ENCODE data around the gene UBE4A. TPM values are rescaled to one million over a fixed set of nuclear protein-coding genes. Genes with fewer than 3 reads are reported as not detected.

The UBE4A gene
- total RNA-seq, 1 donor: 74.8 TPM

DNA sequence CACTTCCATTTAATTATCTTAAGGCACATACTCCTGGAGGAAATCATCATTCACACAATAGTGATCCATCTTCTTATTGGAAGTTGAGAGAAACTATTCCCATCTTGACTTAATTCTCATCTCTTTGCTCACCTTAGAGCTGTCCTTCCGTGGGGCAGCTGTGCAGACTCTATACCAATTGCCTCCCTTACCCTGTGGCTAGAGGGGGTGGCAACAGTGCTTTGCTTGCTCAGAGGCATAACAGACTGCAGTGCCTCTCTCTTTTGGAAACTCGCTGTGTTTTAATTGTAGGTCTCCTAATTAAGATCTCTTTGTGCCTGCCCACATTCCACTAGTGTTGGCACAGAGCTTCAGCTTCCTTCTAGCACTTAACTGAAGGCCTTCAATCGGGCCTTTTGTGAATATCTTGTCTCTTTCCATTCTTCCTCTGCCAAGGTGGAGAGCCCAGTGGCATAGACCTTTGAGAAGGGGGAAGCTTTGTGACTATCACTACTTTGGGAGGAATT, 82.4 kb downstream of the UBE4A start:
- no peak overlapping the region for H3K4me3 ChIP-seq (ENCODE audit: low read depth, low read length)
- TF ChIP-seq, protein P1, sequence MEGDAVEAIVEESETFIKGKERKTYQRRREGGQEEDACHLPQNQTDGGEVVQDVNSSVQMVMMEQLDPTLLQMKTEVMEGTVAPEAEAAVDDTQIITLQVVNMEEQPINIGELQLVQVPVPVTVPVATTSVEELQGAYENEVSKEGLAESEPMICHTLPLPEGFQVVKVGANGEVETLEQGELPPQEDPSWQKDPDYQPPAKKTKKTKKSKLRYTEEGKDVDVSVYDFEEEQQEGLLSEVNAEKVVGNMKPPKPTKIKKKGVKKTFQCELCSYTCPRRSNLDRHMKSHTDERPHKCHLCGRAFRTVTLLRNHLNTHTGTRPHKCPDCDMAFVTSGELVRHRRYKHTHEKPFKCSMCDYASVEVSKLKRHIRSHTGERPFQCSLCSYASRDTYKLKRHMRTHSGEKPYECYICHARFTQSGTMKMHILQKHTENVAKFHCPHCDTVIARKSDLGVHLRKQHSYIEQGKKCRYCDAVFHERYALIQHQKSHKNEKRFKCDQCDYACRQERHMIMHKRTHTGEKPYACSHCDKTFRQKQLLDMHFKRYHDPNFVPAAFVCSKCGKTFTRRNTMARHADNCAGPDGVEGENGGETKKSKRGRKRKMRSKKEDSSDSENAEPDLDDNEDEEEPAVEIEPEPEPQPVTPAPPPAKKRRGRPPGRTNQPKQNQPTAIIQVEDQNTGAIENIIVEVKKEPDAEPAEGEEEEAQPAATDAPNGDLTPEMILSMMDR (IDR thresholded peaks at IDR 0.05; ENCODE audit: insufficient read depth, low read length): no peak
- no peak for DNase-seq (ENCODE audit: low read depth)

DNA sequence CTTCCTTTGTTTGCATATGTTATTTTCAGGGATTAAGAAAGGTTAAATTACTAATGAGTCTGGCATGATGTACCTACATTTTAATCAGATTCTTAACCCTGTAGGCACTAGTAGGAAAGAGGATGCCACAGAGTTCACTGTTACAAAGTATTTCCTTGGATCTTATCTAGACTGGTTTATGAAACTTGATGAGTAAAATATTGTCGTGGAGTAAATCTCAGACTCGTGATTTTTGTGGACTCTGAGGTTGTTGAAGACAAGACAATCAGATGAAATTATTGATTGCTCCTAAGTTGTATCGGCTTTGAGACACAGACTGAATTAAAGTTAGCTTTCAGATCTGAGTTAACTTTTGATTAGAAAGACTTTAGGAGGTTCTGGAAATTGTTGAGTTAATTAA, 82.9 kb downstream of the UBE4A start:
- TF ChIP-seq, protein P1 (IDR thresholded peaks at IDR 0.05; ENCODE audit: insufficient read depth, low read length): no peak
- H3K4me3 ChIP-seq (ENCODE audit: low read depth, low read length): no peak overlapping the region
- no peak for DNase-seq (ENCODE audit: low read depth)

DNA sequence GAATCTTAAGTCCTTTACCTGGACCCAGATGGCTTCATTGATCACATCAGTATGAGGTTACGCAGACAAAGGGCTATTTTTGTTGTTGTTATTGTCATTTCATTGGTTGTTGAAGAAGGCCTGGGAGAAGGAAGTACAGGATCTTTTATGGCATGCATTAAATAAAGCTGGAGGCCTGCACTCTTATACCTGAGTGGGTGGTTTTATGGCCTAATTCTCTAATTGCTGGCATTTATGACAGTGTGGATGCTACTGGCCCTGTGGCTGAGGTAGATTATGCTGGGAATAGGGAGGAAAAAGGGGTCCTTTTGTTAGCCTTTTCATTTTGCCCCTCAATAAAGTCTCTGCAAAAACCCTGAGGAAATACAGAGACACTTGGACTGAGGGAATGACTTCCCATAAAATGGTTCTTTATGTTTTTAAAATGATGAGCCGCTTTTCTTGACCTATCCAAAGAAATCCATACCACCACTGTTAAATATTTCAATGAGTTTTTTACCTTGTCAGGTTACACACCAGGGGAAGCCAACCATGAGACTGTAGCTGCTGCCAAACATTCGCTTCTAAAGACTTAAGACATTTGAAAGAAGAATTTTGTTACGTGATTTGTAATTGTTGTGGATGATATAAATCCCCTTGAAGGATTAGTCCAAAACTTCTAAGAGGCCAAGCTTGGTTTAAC, 83.6 kb downstream of the UBE4A start:
- no peak for DNase-seq (ENCODE audit: low read depth)
- TF ChIP-seq, protein P1 (IDR thresholded peaks at IDR 0.05; ENCODE audit: insufficient read depth, low read length): no peak
- no peak overlapping the region for H3K4me3 ChIP-seq (ENCODE audit: low read depth, low read length)

- no peak for DNase-seq (ENCODE audit: low read depth)
- TF ChIP-seq, protein P1 (IDR thresholded peaks at IDR 0.05; ENCODE audit: insufficient read depth, low read length): no peak
- no peak overlapping the region for H3K4me3 ChIP-seq (ENCODE audit: low read depth, low read length)
These were observed 84.3 kb downstream of the UBE4A start for GRCh38 chr11:118443590-118444218.

DNA sequence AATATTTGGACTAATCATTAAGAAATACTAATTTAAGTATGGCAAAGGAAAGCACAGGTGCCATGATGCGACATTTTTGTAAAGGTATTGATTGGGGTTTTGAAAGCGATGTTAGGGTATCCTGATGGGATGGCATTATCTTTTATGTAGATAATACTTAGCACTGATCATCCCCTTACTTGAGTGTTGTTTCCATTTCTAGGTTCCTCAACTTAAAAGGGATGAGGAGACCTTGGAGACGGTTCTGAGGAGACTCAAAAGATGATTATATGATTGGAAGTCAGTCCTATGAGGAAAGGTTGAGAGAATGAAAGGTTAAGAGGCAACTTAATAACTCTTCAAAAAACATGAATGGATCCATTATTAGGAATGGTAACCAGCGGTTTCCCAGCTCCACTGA, 88.0 kb downstream of the UBE4A start:
- TF ChIP-seq, protein P1 (IDR thresholded peaks at IDR 0.05; ENCODE audit: insufficient read depth, low read length): no peak
- H3K4me3 ChIP-seq (ENCODE audit: low read depth, low read length): no peak overlapping the region
- no peak for DNase-seq (ENCODE audit: low read depth)

GRCh38 chr11:118448294-118448693, 88.9 kb downstream of the UBE4A start:
- DNase-seq (ENCODE audit: low read depth): peak; percentile 59
- H3K4me3 ChIP-seq (ENCODE audit: low read depth, low read length): no peak overlapping the region
- TF ChIP-seq, protein P1 (IDR thresholded peaks at IDR 0.05; ENCODE audit: insufficient read depth, low read length): no peak

Small RNAs within 50 kb of the gene (small RNA-seq; reads per million reads assigned to genes)
- not detected for gene AP001582.1

Other genes with a start within 250 kb of the UBE4A start
- gene SCN4B, start 206.8 kb upstream of the UBE4A start, total RNA-seq (ENCODE audit: low replicate concordance): under 0.01 and 0.25 TPM in 2 replicates
- gene SCN2B, start 183.0 kb upstream of the UBE4A start, total RNA-seq (ENCODE audit: low replicate concordance): 0.33 TPM in 1 of 2 replicates, not detected in the other
- not detected in 2 replicates for gene JAML, start 134.6 kb upstream of the UBE4A start, total RNA-seq (ENCODE audit: low replicate concordance)
- 0.41 and 0.45 TPM in 2 replicates for gene MPZL3, start 107.2 kb upstream of the UBE4A start, total RNA-seq (ENCODE audit: low replicate concordance)
- 0.36 and 1.1 TPM in 2 replicates for gene MPZL2, start 95.3 kb upstream of the UBE4A start, total RNA-seq (ENCODE audit: low replicate concordance)
- gene CD3E, start 54.9 kb upstream of the UBE4A start, total RNA-seq (ENCODE audit: low replicate concordance): not detected in 2 replicates
- not detected in 2 replicates for gene CD3D, start 16.9 kb upstream of the UBE4A start, total RNA-seq (ENCODE audit: low replicate concordance)
- not detected in 2 replicates for gene CD3G, start 15.3 kb upstream of the UBE4A start, total RNA-seq (ENCODE audit: low replicate concordance)
- 55.2 and 72.8 TPM in 2 replicates for gene ATP5MG, start 42.0 kb downstream of the UBE4A start, total RNA-seq (ENCODE audit: low replicate concordance)
- 38.9 and 49.8 TPM in 2 replicates for gene KMT2A, start 76.9 kb downstream of the UBE4A start, total RNA-seq (ENCODE audit: low replicate concordance)
- gene TTC36, start 167.9 kb downstream of the UBE4A start, total RNA-seq (ENCODE audit: low replicate concordance): 0.81 TPM in 1 of 2 replicates, not detected in the other
- gene TMEM25, start 171.6 kb downstream of the UBE4A start, total RNA-seq (ENCODE audit: low replicate concordance): 7.7 and 10.3 TPM in 2 replicates
- 46.5 and 66.6 TPM in 2 replicates for gene IFT46, start 206.3 kb downstream of the UBE4A start, total RNA-seq (ENCODE audit: low replicate concordance)
- gene ARCN1, start 212.8 kb downstream of the UBE4A start, total RNA-seq (ENCODE audit: low replicate concordance): 72.4 and 210 TPM in 2 replicates
- 49.1 and 93.5 TPM in 2 replicates for gene PHLDB1, start 248.0 kb downstream of the UBE4A start, total RNA-seq (ENCODE audit: low replicate concordance)